Midbrain (tissue), 1 donor: Measurements from ENCODE around the gene TAS1R1.
"Not testable (repeated sequence)": the region's sequence is repeated elsewhere in the genome, so short reads cannot be mapped to it uniquely, and the experiment has no call there.

Experiments
- DNase-seq: peaks from one replicate; lab custom pipeline; 2025; lab: John Stamatoyannopoulos, UW

Gene TAS1R1

GRCh38 chr1:6521536-6521935 is 33.6 kb upstream of the TAS1R1 start:
- no peak for DNase-seq

GRCh38 chr1:6523566-6523965 is 31.5 kb upstream of the TAS1R1 start:
- peak; percentile 24 for DNase-seq

- no peak for DNase-seq
Observed at GRCh38 chr1:6526316-6526715, 28.8 kb upstream of the TAS1R1 start.

GRCh38 chr1:6528492-6528891 is 26.6 kb upstream of the TAS1R1 start:
- DNase-seq: no peak

GRCh38 chr1:6530504-6531160 is 24.5 kb upstream of the TAS1R1 start:
- DNase-seq: no peak

GRCh38 chr1:6531996-6532395 is 23.1 kb upstream of the TAS1R1 start:
- DNase-seq: no peak

- DNase-seq: no peak
Observed at GRCh38 chr1:6534248-6534822, 20.8 kb upstream of the TAS1R1 start.

GRCh38 chr1:6535214-6535613 is 19.9 kb upstream of the TAS1R1 start:
- DNase-seq: no peak

- no peak for DNase-seq
Observed at GRCh38 chr1:6536291-6536690, 18.8 kb upstream of the TAS1R1 start.

GRCh38 chr1:6538956-6539355 is 16.2 kb upstream of the TAS1R1 start:
- DNase-seq: no peak

- DNase-seq: no peak
Observed at GRCh38 chr1:6544831-6545230, 10.3 kb upstream of the TAS1R1 start.

GRCh38 chr1:6545276-6546112 is 9.6 kb upstream of the TAS1R1 start:
- DNase-seq: no peak

- DNase-seq: no peak
Observed at GRCh38 chr1:6546326-6546725, 8.8 kb upstream of the TAS1R1 start.

- DNase-seq: no peak
Observed at GRCh38 chr1:6547301-6547700, 7.8 kb upstream of the TAS1R1 start.

- DNase-seq: peak; percentile 95
Observed at GRCh38 chr1:6554031-6554906, 838 bp upstream of the TAS1R1 start, which contains the start of gene NOL9. Gene NOL9 (minus strand): TSS chr1:6554513. CDS start chr1:6554502, 11 bp downstream.

GRCh38 chr1:6557597-6557996 is 2.5 kb downstream of the TAS1R1 start:
- no peak for DNase-seq

- DNase-seq: not testable (repeated sequence)
Observed at GRCh38 chr1:6559161-6559560, 4.1 kb downstream of the TAS1R1 start.

GRCh38 chr1:6560267-6560666 is 5.2 kb downstream of the TAS1R1 start:
- DNase-seq: no peak

GRCh38 chr1:6569033-6569432 is 13.9 kb downstream of the TAS1R1 start:
- no peak for DNase-seq

GRCh38 chr1:6570100-6570499 is 15.0 kb downstream of the TAS1R1 start:
- no peak for DNase-seq

GRCh38 chr1:6570987-6571386 is 15.9 kb downstream of the TAS1R1 start:
- no peak for DNase-seq
